Stimulated activated naive CD4-positive, alpha-beta T cell (primary cell): ENCODE data around the gene LGALS9B.
"Not testable (repeated sequence)": the region's sequence is repeated elsewhere in the genome, so short reads cannot be mapped to it uniquely, and the experiment has no call there.

Source experiments
- DNase-seq, 6 experiments: peaks; one replicate each; lab custom pipeline; 2025; lab: John Stamatoyannopoulos, UW

LGALS9B gene

GRCh38 chr17:20466999-20467398, 340 bp downstream of the LGALS9B start:
- not testable (repeated sequence) for DNase-seq

GRCh38 chr17:20466553-20466952, 786 bp downstream of the LGALS9B start:
- not testable (repeated sequence) for DNase-seq

GRCh38 chr17:20465535-20465934, 1.8 kb downstream of the LGALS9B start:
- DNase-seq, result not testable (repeated sequence)

DNA sequence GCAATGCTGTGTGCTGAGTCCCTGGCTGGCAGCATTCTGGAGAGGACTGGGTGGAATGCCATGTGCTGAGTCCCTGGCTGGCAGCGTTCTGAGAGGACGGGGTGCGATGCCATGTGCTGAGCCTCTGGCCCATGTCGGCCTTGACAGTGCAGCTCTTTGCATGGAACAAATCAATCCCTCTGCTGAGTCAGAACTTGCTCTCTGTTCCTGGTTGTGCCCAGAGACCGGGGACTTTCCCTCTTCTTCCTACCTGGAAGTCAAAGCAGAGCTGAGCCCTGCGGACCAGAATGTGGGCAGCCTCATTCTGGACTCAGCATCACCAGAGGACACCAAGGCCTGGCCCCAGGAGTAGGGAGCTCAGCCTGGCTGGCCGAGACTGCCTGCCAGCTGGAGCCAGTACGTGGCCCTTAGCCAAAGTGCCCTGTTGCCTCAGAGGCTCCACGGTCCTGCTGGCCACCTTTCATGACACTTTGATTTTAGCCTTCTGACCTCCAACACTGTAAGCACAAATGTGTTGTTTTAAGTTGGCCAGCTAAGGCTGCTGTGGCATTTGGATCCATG, 2.4 kb downstream of the LGALS9B start:
- not testable (repeated sequence) for DNase-seq

DNA sequence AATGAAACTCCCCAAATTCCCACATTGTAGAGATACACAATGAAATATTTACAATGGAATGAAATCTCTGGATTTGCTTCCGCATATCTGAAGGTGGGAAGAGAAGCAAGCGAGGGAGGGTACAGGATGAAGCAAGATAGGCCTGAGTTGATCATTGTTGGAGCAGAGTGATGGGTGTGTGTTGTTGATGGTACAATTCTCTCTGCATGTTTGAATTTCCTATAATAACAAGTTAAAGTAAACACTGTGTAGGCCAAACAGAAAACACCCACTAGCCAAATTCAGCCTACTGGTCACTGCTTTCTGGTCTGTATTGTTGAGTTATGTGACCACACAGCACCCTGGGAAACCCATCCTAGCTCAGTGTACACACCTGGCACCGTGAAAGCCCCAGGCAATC, 5.2 kb downstream of the LGALS9B start:
- DNase-seq, result not testable (repeated sequence)

GRCh38 chr17:20457848-20458381, 9.4 kb downstream of the LGALS9B start:
- DNase-seq, result not testable (repeated sequence)

DNA sequence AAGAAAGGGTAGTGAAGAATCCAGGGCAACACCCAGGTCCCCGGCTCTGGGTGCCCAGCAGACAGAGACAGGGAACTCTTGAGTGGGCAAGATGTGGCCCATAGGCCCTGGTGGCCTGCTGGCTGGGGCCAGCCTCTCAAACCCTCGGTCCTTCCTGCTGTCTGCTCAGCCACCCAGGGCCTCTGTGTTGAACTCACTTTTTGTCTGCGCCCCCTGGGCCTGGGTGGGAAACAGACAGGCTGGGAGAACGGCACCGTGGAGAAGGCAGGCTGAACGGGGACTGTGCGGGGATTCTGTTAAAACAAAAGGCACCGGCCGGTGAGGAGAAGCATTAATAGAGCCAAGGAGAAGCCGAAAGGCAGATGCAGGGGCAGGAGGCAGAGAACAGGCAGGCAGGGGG, 12.2 kb downstream of the LGALS9B start:
- not testable (repeated sequence) for DNase-seq

GRCh38 chr17:20453820-20454434, 13.4 kb downstream of the LGALS9B start:
- not testable (repeated sequence) for DNase-seq

DNA sequence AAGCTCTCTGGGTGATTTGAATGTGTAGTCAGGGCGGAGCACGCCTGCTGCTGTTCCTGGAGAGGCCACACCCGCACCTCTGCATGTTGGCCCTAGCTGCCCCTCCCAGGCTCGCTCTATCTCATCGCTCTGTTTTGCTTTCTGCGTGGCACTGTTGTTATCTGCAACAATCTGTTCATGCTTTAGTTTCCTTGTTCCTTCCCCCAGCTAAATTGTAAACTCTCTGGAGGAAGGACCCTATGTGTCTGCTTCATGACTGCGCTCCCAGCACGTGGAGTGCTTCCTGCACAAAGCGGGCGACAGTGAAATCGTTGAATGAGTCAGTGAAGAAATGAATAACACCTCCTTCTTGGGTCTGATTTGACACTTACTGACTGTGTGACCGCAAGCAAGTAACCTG, 16.5 kb downstream of the LGALS9B start:
- DNase-seq, result not testable (repeated sequence)

- DNase-seq, result not testable (repeated sequence)
These were observed 19.6 kb downstream of the LGALS9B start for GRCh38 chr17:20447534-20448321.

GRCh38 chr17:20446895-20447294, 20.4 kb downstream of the LGALS9B start:
- DNase-seq, result not testable (repeated sequence)

GRCh38 chr17:20444581-20445236, 22.6 kb downstream of the LGALS9B start:
- not testable (repeated sequence) for DNase-seq

DNA sequence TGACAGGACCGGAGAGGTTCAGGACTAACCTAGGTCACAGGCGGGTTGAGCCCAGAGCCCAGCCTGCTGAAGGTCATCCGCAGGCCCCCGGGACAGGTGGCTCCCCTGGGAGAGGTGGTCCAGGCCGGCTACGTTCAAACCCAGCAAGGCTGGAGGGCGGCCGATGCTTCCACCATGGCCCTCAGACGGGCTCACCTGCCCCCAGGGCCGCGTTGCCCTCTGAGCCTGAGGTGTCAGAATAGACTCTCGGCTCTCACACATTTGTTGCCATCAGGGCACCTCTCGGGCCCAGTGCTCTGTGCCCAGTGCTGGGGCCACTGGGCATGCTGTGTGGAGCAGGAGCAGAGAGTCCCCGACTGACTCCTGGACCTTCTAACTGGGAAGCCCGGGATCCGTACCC, 23.2 kb downstream of the LGALS9B start:
- DNase-seq, result not testable (repeated sequence)

DNA sequence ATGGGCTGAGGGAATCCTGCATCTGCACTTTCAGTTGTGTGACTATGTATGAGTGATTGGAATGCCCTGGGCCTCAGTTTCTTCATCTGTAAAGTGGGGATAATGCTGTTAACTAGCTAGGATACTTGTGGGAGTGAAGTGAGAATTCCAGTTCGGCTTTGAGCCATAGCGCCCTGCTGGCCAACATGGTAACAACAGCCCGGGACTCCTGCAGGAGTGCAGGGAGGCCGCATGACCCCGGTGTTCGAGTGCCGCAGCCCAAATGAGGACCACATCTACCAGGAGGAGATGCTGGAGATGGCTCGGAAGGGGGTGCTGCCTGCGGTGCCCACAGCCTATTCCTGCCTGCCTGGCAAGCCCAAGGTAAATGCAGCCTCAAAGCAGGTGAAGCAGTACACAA, 23.7 kb downstream of the LGALS9B start:
- DNase-seq, result not testable (repeated sequence)

DNA sequence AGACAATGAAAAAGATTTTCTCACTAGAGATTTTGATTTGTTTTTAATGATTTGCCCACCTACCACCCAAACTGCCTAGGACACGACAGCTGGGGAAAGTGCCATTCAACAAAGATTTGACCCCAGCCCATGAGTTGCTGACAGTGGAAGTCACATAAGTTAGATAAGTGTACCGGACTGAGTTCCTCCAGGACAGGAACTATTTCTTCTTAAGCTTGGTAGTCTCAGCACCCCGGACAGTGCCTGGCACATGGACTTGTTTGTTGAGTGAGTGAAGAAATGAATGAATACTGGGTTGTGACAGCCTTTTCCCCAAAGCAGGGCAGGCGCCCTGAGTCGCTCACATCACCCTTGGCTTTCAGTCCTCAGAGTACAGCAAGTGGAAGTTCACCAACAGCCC, 26.7 kb downstream of the LGALS9B start:
- DNase-seq, result not testable (repeated sequence)

DNA sequence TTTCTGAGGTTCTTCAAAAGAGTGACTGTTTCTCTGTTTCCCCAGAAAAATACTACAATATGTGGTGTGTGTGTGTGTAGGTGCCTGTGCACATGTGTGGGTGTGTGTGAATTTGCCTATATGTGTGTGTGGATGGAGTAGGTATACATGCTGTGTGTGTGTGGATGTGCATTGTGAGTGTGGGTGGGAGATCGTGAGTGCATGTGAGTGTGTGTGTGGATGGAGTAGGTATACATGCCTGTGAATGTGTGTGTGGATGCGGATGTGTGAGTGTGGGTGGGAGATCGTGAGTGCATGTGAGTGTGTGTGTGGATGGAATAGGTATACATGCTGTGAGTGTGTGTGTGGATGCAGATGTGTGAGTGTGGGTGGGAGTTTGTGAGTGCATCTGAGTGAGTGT, 32.2 kb downstream of the LGALS9B start:
- DNase-seq, result not testable (repeated sequence)

GRCh38 chr17:20433382-20433781, 34.0 kb downstream of the LGALS9B start:
- not testable (repeated sequence) for DNase-seq

DNA sequence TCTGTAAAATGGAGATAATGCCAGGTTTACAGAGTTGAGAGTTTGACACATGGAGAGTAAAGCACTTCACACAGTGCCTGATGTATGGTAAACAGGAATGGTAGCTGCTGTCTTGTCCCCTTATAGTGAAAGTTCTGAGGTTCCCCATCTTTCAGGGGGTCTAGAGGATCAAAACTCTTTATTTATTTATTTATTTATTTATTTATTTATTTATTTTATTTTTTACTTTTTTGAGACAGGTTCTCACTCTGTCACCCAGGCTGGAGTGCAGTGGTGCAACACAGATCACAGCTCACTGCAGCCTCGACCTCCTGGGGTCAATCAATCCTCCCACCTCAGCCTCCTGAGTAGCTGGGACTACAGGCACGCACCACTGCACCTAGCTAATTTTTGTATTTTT, 40.1 kb downstream of the LGALS9B start:
- DNase-seq, result not testable (repeated sequence)

DNA sequence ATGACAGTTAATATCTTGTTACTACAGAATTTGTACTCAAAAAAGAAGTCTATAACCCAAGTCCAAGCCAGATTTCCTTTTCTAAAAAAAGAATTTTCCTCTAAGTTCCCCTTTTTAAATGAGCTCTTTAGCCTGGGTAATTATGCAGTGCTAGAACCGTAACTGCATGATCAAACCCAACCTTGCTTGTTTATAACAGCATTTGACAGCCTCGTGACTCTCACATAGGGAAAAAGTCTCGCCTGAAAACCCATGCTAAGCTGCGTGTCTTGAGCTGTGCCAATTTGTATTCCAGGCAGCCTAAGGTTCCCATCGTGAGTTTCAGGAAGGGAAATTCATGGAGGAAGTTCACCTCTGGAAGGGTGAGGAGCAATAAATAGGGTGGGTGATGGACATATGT, 44.5 kb downstream of the LGALS9B start:
- not testable (repeated sequence) for DNase-seq

DNA sequence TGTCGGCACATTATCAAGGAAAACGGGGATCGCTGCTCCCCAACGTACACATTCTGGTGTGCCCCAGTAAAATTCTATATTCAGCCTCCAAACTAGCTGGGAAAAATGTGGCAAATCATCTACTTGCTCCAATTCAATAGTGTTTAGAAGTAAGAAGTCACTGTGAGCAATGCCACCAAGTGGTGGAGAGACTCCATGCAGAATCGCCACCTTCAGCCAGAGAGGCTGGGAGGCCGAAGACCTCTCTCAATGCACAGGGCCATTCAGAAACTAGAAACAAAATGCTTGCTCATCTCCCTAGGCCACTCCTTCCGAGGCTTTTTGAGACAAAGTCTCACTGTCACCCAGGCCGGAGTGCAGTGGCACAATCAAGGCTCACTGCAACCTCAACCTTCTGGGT, 48.5 kb downstream of the LGALS9B start:
- not testable (repeated sequence) for DNase-seq

- DNase-seq, result not testable (repeated sequence)
These were observed 49.8 kb downstream of the LGALS9B start for GRCh38 chr17:20417492-20418080.
